Measurements from ENCODE around the gene ZNF687.

DNA sequence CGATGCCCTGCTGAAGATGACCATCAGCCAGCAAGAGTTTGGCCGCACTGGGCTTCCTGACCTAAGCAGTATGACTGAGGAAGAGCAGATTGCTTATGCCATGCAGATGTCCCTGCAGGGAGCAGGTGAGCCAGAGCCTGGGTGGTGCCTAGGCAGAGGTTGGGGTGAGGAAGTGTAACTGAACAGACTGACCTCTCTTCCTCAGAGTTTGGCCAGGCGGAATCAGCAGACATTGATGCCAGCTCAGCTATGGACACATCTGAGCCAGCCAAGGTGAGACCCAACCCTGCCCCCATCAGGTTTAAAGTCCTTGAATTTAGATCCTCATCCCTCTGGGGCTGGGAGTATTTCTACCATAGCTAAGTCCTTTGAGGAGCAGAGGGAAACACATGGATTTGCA, 15.8 kb upstream of the ZNF687 start:
- no peak for TF ChIP-seq YY1 (IDR thresholded peaks at IDR 0.05; ENCODE audit: insufficient read depth, insufficient read length)
- no peak for TF ChIP-seq ZNF274 (IDR thresholded peaks at IDR 0.05; ENCODE audit: low read depth, low read length)
- no peak for TF ChIP-seq SUZ12 (IDR thresholded peaks at IDR 0.05; ENCODE audit: extremely low read depth, insufficient read depth, insufficient read length)

All from NT2/D1 (cell line).